GM23338 (cell line): ENCODE measurements around the gene C10orf105. TPM values are rescaled to one million over a fixed set of nuclear protein-coding genes. Genes with fewer than 3 reads are reported as not detected.

Source experiments
- ATAC-seq: fragments of 200-7000 bp; cut with Tn5 transposase; 3 replicates; pipeline ENCODE4 v1.9.1; 2020
- DNase-seq: peaks from one replicate; pipeline ENCODE4 v3.0.0-alpha.2; 2015; ENCODE audit warnings: low spot score
- H2AFZ ChIP-seq: fragments of 200-600 bp; sonication (generic); 2 replicates; pipeline ENCODE4 v1.8.0; 2016; ENCODE audit warnings: antibody characterized with exemption, mild to moderate bottlenecking, moderate library complexity
- H3F3A ChIP-seq: fragments of 200-600 bp; sonication (generic); replicated peaks from 2 replicates; pipeline ENCODE4 v1.8.0; 2017; ENCODE audit warnings: antibody characterized with exemption, mixed run types, low read depth
- H3K27ac ChIP-seq: fragments of 200-600 bp; sonication (generic); 2 replicates; pipeline ENCODE4 v1.6.1; 2016; ENCODE audit warnings: low read depth
- H3K27me3 ChIP-seq: fragments of 200-600 bp; sonication (generic); 2 replicates; pipeline ENCODE4 v1.8.0; 2016; ENCODE audit warnings: mild to moderate bottlenecking, mixed run types, moderate library complexity; ENCODE audit not compliant: insufficient read depth
- H3K36me3 ChIP-seq: fragments of 200-600 bp; sonication (generic); 2 replicates; pipeline ENCODE4 v1.8.0; 2016; ENCODE audit warnings: mild to moderate bottlenecking; ENCODE audit not compliant: insufficient read depth
- H3K4me1 ChIP-seq: fragments of 200-600 bp; sonication (generic); 2 replicates; pipeline ENCODE4 v1.8.0; 2016; ENCODE audit warnings: mild to moderate bottlenecking, moderate library complexity; ENCODE audit not compliant: insufficient read depth
- H3K4me2 ChIP-seq: fragments of 200-600 bp; sonication (generic); 2 replicates; pipeline ENCODE4 v1.7.1; 2017; ENCODE audit warnings: mixed run types
- H3K4me3 ChIP-seq: fragments of 200-600 bp; sonication (generic); 2 replicates; pipeline ENCODE4 v1.6.1; 2016; ENCODE audit warnings: mixed run types
- H3K79me2 ChIP-seq: fragments of 200-600 bp; sonication (generic); replicated peaks from 2 replicates; pipeline ENCODE4 v1.8.0; 2017; ENCODE audit warnings: mild to moderate bottlenecking; ENCODE audit not compliant: insufficient read depth
- H3K9me2 ChIP-seq: fragments of 200-600 bp; sonication (generic); 2 replicates; pipeline ENCODE4 v1.8.0; 2017; ENCODE audit not compliant: insufficient read depth
- H4K20me1 ChIP-seq: fragments of 200-600 bp; sonication (generic); replicated peaks from 2 replicates; pipeline ENCODE4 v1.8.0; 2017; ENCODE audit warnings: mild to moderate bottlenecking; ENCODE audit not compliant: insufficient read depth
- H3K27ac Mint-ChIP-seq: 2 replicates; pipeline ENCODE4 v1.8.0; 2020; ENCODE audit warnings: inconsistent platforms, mild to moderate bottlenecking, moderate library complexity, mixed read lengths
- H3K27me3 Mint-ChIP-seq: 3 replicates; pipeline ENCODE4 v1.8.0; 2022; ENCODE audit warnings: low read depth, mild to moderate bottlenecking, moderate library complexity, mixed read lengths, inconsistent platforms; ENCODE audit not compliant: insufficient read depth, poor library complexity
- H3K36me3 Mint-ChIP-seq: 3 replicates; pipeline ENCODE4 v1.8.0; 2021; ENCODE audit warnings: low read depth, mild to moderate bottlenecking, inconsistent platforms, moderate library complexity, mixed read lengths
- H3K4me1 Mint-ChIP-seq: 3 replicates; pipeline ENCODE4 v1.8.0; 2020; ENCODE audit warnings: mild to moderate bottlenecking, inconsistent platforms, mixed read lengths
- H3K4me3 Mint-ChIP-seq: 3 replicates; pipeline ENCODE4 v1.8.0; 2021; ENCODE audit warnings: moderate library complexity, mild to moderate bottlenecking, inconsistent platforms, mixed read lengths
- H3K9me3 Mint-ChIP-seq: 3 replicates; pipeline ENCODE4 v1.8.0; 2020; ENCODE audit warnings: moderate library complexity, mild to moderate bottlenecking, inconsistent platforms, mixed read lengths
- CTCF ChIP-seq, 2 experiments: fragments of 200-600 bp in 1 of 2; sonication (generic) in 1 of 2; conservative IDR thresholded peaks; 2 replicates each; pipeline versions ENCODE4 v1.5.1 to v1.6.1; 2016 to 2017; ENCODE audit warnings: antibody characterized with exemption in 2 of 2, low read depth in 2 of 2, mild to moderate bottlenecking in 2 of 2, moderate library complexity in 1 of 2
- EZH2phosphoT487 ChIP-seq: fragments of 200-600 bp; sonication (generic); IDR thresholded peaks from one replicate; pipeline ENCODE4 v1.8.1; 2018; ENCODE audit warnings: antibody characterized with exemption; ENCODE audit not compliant: unreplicated experiment
- REST ChIP-seq: IDR thresholded peaks from one replicate; pipeline ENCODE4 v1.6.1; 2018; ENCODE audit warnings: antibody characterized with exemption; ENCODE audit not compliant: unreplicated experiment
- ZNF462 ChIP-seq: fragments of 250-450 bp; sonication (Bioruptor Pico); IDR thresholded peaks from 2 replicates; pipeline ENCODE4 v1.5.0; 2020; ENCODE audit warnings: mild to moderate bottlenecking, moderate library complexity
- polyA plus RNA-seq: library from polyadenylated mRNA; unstranded; fragments of >200 nt; fragmentation: Nextera tagmentation; extraction: Ambion mirVana; gene quantifications from 2 replicates; pipeline ENCODE4 v1.2.1, GENCODE V29; 2016
- total RNA-seq: library from RNA; depleted of rRNA; stranded (reverse); fragments of >200 nt; shearing (Covaris generic); gene quantifications from 2 replicates; pipeline ENCODE4 v1.2.3, GENCODE V29; 2014

The C10orf105 gene
- total and polyA plus RNA-seq, 2 experiments from 2014 or later, result 0.15 to 0.17 TPM

GRCh38 chr10:71684356-71685173, 35.0 kb downstream of the C10orf105 start:
- no peak overlapping the region for H3K4me2 ChIP-seq
- Mint-ChIP-seq H3K4me3 (no peak overlapping the region), H3K27me3 (peaks cover 14% of the 10 kb centered on the region), H3K4me1 (peaks cover 30% of the 10 kb centered on the region), H3K9me3 (peaks cover 11% of the 10 kb centered on the region), H3K36me3 (peaks cover 6% of the 10 kb centered on the region), H3K27ac (no peak overlapping the region; the same call in 1 of the 2 replicates)
- H3K79me2 ChIP-seq, result no peaks in the 10 kb centered on the region
- H3K27me3 ChIP-seq, result no peaks in the 10 kb centered on the region
- peak; percentile 41; the same call in 2 of the 3 replicates for ATAC-seq
- H2AFZ ChIP-seq, result no peak overlapping the region
- no peaks in the 10 kb centered on the region for H3K9me2 ChIP-seq
- no peak overlapping the region for H3K27ac ChIP-seq
- H3K4me3 ChIP-seq, result no peak overlapping the region
- no peaks in the 10 kb centered on the region for H3K36me3 ChIP-seq
- H3F3A ChIP-seq, result no peaks in the 10 kb centered on the region
- TF ChIP-seq EZH2phosphoT487 (no peak), REST (no peak)
- H4K20me1 ChIP-seq, result no peaks in the 10 kb centered on the region
- DNase-seq, result no peak
- peaks cover 13% of the 10 kb centered on the region for H3K4me1 ChIP-seq

GRCh38 chr10:71683301-71683700, 36.3 kb downstream of the C10orf105 start:
- Mint-ChIP-seq H3K36me3 (peaks cover 5% of the 10 kb centered on the region), H3K27ac (no peak overlapping the region), H3K4me3 (no peak overlapping the region), H3K4me1 (peaks cover 31% of the 10 kb centered on the region), H3K27me3 (peaks cover 13% of the 10 kb centered on the region), H3K9me3 (peaks cover 6% of the 10 kb centered on the region)
- DNase-seq, result no peak
- H3K4me2 ChIP-seq, result no peak overlapping the region
- no peaks in the 10 kb centered on the region for H3K27me3 ChIP-seq
- H2AFZ ChIP-seq, result no peak overlapping the region
- no peak for ATAC-seq
- no peaks in the 10 kb centered on the region for H4K20me1 ChIP-seq
- no peak overlapping the region for H3K27ac ChIP-seq
- no peaks in the 10 kb centered on the region for H3F3A ChIP-seq
- peaks cover 13% of the 10 kb centered on the region for H3K4me1 ChIP-seq
- H3K9me2 ChIP-seq, result no peaks in the 10 kb centered on the region
- H3K79me2 ChIP-seq, result no peaks in the 10 kb centered on the region
- H3K36me3 ChIP-seq, result no peaks in the 10 kb centered on the region
- H3K4me3 ChIP-seq, result no peak overlapping the region
- TF ChIP-seq EZH2phosphoT487, result no peak
- no peak for TF ChIP-seq CTCF (conservative IDR thresholded peaks at IDR 0.05; ENCODE audit: low read depth in 2 of 2)
- no peak for TF ChIP-seq ZNF462
